ENCODE data around the gene PTPRS. TPM values are rescaled to one million over a fixed set of nuclear protein-coding genes. Genes with fewer than 3 reads are reported as not detected.

Gene PTPRS
- total RNA-seq, 1 donor = 193 TPM

GRCh38 chr19:5319516-5319915 lies 21.1 kb downstream of the PTPRS start:
- TF ChIP-seq CTCF (IDR thresholded peaks at IDR 0.05; ENCODE audit: insufficient read depth, low read length) = no peak
- no peak for DNase-seq (ENCODE audit: low read depth)
- H3K4me3 ChIP-seq (ENCODE audit: low read depth, low read length) = no peak overlapping the region

GRCh38 chr19:5318306-5318705 lies 22.3 kb downstream of the PTPRS start:
- H3K4me3 ChIP-seq (ENCODE audit: low read depth, low read length) = no peak overlapping the region
- no peak for TF ChIP-seq CTCF (IDR thresholded peaks at IDR 0.05; ENCODE audit: insufficient read depth, low read length)
- no peak for DNase-seq (ENCODE audit: low read depth)

GRCh38 chr19:5317321-5317720 lies 23.3 kb downstream of the PTPRS start:
- no peak overlapping the region for H3K4me3 ChIP-seq (ENCODE audit: low read depth, low read length)
- no peak for TF ChIP-seq CTCF (IDR thresholded peaks at IDR 0.05; ENCODE audit: insufficient read depth, low read length)
- no peak for DNase-seq (ENCODE audit: low read depth)

GRCh38 chr19:5316138-5316537 lies 24.5 kb downstream of the PTPRS start:
- DNase-seq (ENCODE audit: low read depth) = no peak
- no peak overlapping the region for H3K4me3 ChIP-seq (ENCODE audit: low read depth, low read length)
- TF ChIP-seq CTCF (IDR thresholded peaks at IDR 0.05; ENCODE audit: insufficient read depth, low read length) = no peak

DNA sequence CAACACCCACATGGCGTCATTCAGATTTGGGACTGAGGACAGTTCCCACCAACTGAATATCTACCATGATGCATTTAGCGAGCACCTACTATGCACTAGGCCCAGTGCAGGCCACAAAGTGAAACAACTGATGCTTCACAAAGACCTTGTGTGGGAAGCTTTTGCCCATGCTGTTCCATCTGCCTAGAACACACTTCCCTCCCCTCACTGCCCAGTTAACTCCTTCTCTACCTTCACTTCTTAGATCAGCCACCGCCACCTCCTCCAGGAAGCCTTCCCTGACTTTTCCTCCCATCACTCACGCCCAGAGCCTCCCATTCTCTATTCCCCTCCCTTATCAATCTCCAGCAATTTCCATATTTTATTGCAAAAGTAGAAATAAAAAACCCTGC lies 25.7 kb downstream of the PTPRS start:
- H3K4me3 ChIP-seq (ENCODE audit: low read depth, low read length) = no peak overlapping the region
- DNase-seq (ENCODE audit: low read depth) = no peak
- TF ChIP-seq CTCF (IDR thresholded peaks at IDR 0.05; ENCODE audit: insufficient read depth, low read length) = no peak

- no peak for TF ChIP-seq CTCF (IDR thresholded peaks at IDR 0.05; ENCODE audit: insufficient read depth, low read length)
- H3K4me3 ChIP-seq (ENCODE audit: low read depth, low read length) = no peak overlapping the region
- peak; percentile 16 for DNase-seq (ENCODE audit: low read depth)
These were observed 26.4 kb downstream of the PTPRS start for GRCh38 chr19:5314012-5314906.

Data from fibroblast of the aortic adventitia (primary cell).